Stimulated activated CD8-positive, alpha-beta memory T cell treated with anti-CD3 and anti-CD28 coated beads, Interleukin-7, amount 100 ng/mL, for 48 hours (primary cell): ENCODE results near the gene TSACC.

Source experiments
- DNase-seq, 2 donors: peaks; one replicate each; pipeline ENCODE4 v3.0.0-alpha.2; 2020; ENCODE audit warnings: low read depth in 1 of 2; ENCODE audit errors: extremely low read depth in 1 of 2

TSACC gene

DNA sequence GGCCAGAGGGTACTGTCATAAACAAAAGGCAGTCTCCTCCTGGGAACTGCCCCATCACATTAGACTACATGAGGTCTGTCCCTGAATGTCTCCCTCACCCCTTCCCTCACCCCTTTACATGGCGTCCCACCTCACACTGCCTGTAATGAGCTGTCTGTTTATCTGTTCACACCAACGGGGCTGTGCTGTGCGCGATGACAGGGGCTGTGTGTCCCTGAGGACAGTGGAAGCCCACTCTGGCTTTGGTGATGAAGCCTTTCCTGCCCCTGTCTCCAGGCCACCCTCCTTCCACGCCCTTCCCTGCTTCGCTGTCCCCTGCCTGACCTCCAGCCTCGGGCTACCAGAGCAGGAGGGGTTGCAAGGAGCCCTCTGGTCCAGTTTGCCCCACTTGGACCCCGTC is 53.4 kb downstream of the TSACC start:
- DNase-seq = no peak

DNA sequence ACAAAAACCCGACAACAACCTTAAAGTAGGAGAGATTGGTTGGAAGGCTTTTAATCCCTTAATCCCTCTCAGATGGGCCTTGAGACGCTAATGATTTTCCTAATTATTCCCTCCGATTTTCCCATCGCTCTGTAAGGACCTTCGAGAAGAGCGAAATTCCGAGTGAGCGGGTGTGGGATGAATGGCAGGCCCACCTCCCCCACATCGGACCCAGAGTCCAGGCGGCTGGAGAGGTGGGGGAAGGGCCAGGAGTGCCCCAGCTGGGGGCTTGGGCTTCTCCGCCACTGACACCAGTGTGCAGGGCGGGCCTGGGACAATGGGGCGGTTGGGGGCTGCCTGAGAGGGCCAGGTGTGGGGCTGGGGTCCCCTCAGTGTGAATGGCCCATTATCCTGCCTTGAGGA is 54.1 kb downstream of the TSACC start:
- DNase-seq = no peak

DNA sequence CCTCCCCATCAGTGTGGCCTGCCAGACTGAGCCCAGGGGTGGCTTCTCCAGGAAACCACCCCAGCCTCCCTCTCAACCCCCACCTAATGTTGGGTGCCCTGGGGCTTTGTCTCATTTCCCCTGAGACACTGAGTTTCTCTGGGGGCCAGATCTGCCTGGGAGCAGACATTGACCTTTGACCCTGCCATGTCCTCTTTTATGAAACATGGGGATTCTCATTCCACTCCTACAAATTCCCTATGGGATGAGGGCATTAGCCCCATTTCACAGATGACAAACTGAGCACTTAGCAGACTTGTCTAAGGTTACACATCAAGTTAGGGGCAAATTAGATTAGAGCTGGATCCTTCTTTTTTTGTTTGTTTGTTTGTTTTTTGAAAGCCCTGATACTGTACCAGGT is 54.8 kb downstream of the TSACC start:
- DNase-seq = no peak

DNA sequence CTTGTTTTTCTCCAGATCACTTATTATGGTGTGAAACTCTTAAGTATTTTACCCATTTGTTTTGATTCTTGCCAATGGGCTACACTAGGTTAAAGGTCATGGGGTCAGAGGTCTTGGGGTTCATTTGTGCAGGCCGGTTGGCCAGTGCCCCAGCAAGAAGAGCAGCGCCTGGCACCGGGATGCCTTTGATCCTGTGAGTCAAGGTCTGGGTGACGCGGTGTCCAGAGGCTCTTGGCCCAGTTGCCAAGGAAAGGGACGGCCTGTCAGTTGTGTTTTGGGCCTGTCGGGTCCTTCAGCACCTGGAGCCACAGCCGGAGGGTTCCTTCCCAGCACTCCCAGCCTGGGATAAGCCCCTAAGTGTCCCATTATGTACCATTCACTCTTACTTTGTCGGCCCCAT is 55.8 kb downstream of the TSACC start:
- no peak for DNase-seq

DNA sequence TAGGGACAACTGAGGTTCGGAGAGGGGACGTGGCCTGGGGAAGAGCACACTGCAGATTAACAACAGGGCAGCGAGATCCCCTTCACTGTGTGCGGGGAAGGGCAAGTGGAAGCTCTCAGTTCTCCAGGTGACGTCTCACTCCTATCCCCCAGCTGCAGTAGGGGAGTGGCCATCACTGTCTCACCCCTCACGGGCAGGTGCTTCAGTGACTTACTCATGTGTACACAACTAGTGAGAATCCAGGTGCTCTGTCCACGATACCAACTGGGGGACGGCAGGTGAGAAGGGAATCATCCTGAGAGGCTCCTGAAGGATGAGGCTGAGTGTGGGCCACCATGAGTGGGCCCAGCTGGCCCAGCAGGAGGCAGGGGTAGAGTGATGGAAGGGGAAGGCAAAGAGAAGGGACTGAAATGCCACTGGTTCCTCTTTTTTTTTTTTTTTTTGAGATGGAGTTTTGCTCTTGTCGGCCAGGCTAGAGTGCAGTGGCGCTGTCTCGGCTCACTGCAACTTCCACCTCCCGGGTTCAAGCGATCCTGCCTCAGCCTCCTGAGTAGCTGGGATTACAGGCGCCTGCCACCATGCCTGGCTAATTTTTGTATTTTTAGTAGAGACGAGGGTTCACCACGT is 56.6 kb downstream of the TSACC start:
- DNase-seq = no peak
